Measurements from ENCODE around the gene GABBR2.

Gene GABBR2

GRCh38 chr9:98568234-98568908 is 140.4 kb downstream of the GABBR2 start:
- DNase-seq (ENCODE audit: low spot score), result no peak

- DNase-seq (ENCODE audit: low spot score), result no peak
Observed at GRCh38 chr9:98567540-98568233, 141.0 kb downstream of the GABBR2 start.

DNA sequence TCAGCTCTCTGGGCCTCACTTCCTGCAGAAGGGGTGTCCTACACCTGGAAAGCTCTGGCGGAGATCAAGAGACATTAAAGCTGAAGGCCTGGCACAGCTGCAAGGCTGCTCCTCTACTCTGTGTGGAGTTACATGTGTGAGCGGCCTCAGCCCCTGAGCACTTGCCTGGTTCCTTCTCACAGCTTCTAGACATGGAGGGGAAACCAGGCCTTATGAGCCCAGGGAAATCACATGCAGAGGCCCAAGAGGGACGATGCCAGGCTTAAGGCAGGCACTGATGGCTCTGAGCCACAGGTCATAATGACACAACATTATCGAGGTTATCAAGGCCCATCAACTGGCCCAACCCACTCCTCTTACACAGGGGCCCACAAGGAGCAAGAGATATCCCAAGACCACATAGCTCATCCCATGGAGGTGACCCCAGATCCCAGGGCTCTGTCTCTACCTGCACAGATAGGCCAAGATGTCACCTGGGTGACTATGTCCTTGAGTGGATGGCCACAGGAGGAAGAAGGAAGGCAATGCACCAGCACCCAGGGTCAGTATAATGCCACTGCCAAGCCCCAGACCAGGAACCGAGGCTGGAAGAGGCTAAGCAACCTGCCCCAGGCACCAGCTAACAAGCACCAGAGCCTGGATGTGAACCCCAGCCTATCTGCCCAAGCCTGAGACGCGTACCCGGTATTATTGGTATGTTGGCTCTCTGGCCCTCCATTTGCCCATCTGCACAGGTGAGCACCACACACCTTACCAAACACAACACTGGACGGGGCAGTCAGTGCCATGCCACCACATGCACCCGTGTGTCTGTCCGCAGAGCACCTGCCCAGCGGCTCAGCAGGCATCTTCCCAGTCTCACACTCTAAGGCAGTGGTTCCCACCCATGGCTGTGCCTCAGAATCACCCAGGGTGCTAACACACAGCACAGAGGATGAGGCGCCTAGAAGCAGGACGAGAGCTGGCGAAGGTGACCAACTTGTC is 143.3 kb downstream of the GABBR2 start:
- no peak for DNase-seq (ENCODE audit: low spot score)

- DNase-seq (ENCODE audit: low spot score), result no peak
Observed at GRCh38 chr9:98564714-98565113, 144.0 kb downstream of the GABBR2 start.

DNA sequence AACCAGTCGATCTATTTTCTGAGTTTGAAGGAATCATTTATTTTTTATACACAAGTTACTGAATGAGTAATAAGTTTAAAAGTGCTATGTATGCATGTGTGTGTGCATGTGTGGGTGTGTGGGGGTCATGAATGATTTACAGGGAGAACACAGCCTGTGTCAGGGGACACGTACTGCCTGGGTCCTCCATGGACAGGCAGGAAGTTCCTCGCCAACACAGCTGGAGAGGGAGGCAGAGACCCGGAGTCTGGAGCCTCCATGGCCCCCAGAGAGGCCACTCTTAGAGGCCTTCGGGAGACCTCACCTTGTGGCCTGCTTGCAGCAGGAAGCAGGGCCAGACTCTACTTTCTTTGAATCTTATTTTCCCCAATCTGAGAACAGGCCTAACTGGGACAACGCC is 144.7 kb downstream of the GABBR2 start:
- DNase-seq (ENCODE audit: low spot score), result no peak

GRCh38 chr9:98563212-98563907 is 145.4 kb downstream of the GABBR2 start:
- no peak for DNase-seq (ENCODE audit: low spot score)

DNA sequence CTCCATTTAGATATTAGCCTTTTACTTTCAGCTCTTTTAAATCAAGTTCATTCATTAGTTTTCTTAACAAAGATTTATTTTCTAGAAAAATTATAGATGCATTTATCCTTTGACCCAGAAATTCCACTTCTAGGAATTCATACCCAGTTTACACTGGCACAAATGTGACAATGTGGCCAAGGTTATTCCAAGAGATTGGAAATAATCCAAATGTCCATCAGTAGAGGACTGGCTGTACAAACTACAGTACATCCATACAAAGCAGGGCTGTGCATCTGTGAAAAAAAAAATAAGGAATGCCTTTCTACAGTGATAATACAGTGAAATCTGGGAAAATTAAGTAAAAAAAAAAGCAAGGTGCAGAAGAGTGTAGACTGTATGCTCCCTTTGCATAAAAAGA is 149.2 kb downstream of the GABBR2 start:
- no peak for DNase-seq (ENCODE audit: low spot score)

DNA sequence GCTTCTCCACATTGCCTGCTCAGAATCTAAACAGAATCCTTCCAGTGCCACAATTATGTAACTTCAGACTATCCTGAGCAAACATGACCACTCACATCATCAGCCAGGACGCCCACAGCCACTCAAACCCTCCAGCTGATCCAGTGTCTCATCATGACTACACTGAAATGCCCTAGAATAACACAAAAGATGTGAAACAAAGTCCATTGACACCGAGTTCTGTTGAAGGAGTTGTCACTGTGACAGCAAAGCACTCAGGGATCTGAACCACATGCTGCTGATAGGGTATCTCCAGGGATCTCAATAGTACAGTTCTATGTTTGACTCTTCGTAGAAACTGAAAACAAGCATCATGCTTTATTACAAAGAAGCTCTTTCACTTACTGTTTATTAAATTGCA is 150.2 kb downstream of the GABBR2 start:
- DNase-seq (ENCODE audit: low spot score), result no peak

DNA sequence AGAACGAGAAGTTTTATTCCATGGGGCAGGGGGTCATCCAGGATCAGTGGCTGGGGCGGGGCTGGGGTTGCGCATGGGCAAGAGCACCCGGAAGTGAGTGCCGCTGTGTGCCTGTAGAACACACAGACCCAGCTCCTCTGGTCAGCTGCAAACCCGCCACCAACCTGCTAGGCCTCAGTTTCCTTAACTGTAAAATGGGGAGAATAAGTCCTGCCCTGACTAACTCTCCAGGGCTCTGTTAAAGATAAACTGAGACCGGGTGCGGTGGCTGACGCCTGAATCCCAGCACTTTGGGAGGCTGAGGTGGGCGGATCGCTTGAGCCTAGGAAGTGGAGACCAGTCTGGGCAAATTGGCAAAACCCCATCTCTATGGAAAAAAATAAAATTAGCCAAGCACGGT is 152.2 kb downstream of the GABBR2 start:
- DNase-seq (ENCODE audit: low spot score), result no peak

DNA sequence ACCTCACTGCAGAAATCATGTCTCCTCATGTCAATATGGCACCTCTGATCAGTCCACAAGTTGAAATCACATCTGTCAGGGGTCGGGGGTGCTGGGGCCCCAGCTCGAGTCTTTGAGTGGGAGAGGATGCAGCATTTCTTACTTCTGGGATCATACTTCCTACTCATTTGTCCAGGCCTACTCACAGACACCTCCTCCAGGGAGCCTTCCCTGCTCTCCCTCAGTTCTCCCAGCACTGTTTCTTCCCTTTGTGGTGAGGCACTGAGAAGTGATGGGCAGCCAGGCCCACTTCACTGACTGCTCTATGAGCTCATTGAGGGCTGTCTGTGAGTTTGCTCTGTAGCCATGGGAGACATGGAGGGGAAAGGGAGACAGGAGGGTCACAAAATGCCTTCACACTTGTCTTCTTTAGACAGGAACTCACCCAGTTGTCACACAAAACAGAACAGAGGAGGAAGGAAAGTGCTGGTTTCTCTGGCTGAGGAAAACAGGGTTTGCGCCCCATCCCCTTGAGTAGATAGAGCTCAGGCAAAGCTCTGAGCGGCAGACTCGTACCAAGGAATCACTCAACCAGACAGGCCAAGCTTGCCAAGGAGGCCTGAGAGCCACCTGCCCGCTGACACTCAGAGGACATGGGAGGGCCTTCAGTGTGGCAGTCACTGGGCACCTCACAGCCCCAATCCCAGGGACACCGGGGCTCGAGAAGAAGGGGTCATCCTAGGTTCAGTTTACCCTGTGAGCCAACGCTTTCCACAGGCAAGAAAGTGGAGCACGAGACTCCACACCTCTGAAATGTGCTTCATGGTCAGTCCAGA is 152.9 kb downstream of the GABBR2 start:
- DNase-seq (ENCODE audit: low spot score), result no peak

DNA sequence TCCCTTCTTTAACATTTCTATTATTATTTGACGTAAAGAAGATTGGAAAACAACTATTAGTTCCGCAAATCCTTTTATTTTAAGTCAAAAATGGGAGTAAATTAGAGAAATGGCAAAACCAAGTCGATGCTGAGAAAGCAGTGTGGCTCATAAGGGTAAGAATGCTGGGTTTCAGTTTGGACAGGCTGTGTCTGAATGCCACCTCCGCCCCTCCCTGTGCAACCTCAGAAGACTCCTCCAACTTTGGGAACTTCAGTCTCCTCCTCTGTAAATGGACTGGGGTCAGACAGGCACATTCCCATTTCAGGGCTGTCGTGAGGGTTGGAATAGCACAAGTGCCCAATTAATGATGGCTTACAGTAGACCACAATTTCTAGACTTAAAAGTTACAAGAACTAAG is 154.0 kb downstream of the GABBR2 start:
- DNase-seq (ENCODE audit: low spot score), result no peak

- no peak for DNase-seq (ENCODE audit: low spot score)
Observed at GRCh38 chr9:98552331-98552730, 156.4 kb downstream of the GABBR2 start.

GRCh38 chr9:98551511-98552286 is 157.0 kb downstream of the GABBR2 start:
- no peak for DNase-seq (ENCODE audit: low spot score)

DNA sequence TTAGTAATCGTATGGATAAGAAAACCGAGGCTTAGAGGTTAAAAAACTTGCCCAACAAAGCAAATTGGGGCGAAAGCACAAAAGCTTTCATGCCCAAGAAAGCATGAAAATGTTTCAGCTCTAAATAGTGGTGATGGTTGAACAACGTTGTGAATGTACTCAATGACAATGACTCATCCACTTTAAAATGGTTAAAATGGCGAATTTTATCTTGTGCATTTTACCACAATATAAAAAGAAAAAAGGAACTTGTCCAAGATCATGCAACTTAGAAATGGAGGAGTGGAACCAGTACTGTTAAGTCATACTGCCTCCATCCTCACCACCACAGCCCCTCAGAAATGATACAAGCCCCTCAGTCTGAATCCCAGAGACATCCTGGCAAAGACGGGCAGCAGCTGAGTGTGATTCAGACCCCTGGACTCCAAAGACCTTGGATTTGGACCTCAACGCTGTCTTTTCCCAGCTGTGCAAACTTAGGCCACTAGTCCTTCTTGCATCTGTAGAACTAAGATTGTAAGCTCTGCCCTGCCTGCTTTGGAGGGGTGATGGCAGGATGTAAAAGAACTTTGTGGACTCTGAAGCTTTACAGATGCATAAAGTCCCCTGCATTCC is 158.4 kb downstream of the GABBR2 start:
- no peak for DNase-seq (ENCODE audit: low spot score)

DNA sequence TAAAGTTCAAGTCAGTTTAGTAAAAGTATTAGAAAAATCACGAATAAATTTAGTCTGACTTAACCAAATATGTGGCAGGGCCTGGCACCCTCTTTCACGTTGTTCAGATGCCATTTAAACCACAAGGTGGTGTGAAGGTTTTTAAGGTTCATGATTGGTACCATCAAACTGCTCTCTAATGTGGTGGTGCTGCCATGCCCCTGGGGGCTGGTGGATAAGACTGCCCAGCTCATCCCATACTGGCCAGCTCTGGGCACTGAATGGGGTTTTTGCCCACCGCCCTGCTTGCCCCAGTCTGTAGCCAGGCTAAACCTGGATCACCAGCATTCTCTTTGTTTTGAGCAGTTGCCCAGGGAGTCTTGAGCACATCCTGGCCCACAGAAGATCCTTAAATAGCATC is 159.3 kb downstream of the GABBR2 start:
- no peak for DNase-seq (ENCODE audit: low spot score)

DNA sequence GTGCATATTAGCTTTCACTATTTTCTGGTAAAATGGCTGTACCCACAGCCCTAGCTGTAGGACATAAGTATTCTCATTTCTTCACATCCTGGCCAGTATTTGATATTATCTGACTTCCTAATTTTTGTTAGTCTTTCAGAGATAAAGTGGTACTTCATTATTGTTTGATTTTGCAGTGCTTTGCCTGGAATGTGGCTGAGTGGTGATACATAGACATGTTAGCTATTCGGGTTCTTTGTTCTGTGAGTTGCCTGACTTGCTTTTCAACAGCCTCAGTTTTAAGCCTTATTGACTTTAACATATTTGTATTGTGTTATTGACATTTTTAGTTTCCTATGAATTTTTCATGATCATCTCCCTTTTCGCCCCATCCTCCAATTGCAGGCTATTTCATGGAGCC is 161.1 kb downstream of the GABBR2 start:
- DNase-seq (ENCODE audit: low spot score), result no peak

DNA sequence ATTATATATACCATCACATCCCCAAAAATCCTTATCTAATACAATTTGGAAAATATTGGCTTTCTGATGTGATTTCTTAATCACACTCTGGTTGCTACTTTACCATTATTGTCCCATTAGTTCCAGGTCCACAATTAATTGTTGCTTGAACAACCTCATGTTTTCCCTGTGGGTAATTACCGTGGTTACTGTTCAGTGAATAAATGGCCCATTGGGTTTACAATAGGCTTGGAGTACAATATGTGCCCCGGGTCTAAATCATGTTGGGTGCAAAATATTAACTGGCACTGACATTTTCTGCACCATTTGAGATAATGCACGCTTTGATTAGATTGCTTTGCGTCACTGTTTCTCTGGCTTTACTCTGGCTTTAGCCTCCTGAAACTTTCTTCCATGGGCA is 163.7 kb downstream of the GABBR2 start:
- no peak for DNase-seq (ENCODE audit: low spot score)

- no peak for DNase-seq (ENCODE audit: low spot score)
Observed at GRCh38 chr9:98541684-98542230, 167.0 kb downstream of the GABBR2 start.

DNA sequence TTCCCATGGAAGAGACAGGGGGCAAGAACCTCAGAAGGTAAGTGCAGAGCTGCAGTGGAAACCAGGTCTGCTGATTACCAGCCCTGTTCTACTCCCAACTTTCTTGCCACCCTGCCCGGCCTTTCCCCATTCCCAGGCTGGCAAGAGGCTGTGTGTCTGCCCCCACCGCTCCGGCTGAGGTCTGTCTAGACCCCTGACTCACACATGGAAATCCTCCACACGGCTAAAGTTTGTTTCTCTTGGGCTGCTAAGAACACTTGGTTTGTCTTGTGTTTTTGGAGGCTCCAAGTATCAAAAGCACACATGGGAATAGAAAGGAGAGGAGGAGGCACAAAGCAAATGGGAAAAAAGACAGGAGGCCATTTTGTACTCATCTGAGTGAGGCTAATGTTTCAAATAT is 168.3 kb downstream of the GABBR2 start:
- no peak for DNase-seq (ENCODE audit: low spot score)

DNA sequence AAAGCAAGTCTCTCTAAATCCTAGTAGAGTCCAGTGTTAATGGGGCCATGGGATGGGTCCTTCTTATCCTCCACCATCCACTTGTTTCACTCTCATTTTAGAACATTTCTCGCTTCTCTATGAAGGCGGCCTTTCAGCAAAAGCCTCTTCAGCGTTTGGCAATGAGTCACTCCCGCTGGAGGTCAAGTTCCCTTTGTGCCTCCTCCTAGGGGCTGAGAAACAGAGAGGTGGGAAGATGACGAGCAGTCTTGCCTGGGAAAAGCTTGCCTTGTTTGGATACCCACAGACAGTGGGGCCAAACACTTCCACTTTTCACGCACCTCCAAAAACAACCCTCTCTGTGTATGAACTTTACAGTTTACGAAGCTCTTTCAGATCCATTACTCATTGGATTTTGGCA is 168.8 kb downstream of the GABBR2 start:
- no peak for DNase-seq (ENCODE audit: low spot score)

All from hepatic stellate cell (primary cell).